Amygdala (tissue), 56 donors: ENCODE data around the gene IRAK2.

Experiments
- DNase-seq, 56 donors: peaks; one replicate each; lab custom pipeline; 2025; lab: John Stamatoyannopoulos, UW

IRAK2 gene

GRCh38 chr3:10215578-10216368, 51.1 kb downstream of the IRAK2 start:
- DNase-seq = no peak

GRCh38 chr3:10217359-10217758, 52.6 kb downstream of the IRAK2 start:
- no peak for DNase-seq

- DNase-seq = no peak
These were observed 55.0 kb downstream of the IRAK2 start for GRCh38 chr3:10219737-10220136.

DNA sequence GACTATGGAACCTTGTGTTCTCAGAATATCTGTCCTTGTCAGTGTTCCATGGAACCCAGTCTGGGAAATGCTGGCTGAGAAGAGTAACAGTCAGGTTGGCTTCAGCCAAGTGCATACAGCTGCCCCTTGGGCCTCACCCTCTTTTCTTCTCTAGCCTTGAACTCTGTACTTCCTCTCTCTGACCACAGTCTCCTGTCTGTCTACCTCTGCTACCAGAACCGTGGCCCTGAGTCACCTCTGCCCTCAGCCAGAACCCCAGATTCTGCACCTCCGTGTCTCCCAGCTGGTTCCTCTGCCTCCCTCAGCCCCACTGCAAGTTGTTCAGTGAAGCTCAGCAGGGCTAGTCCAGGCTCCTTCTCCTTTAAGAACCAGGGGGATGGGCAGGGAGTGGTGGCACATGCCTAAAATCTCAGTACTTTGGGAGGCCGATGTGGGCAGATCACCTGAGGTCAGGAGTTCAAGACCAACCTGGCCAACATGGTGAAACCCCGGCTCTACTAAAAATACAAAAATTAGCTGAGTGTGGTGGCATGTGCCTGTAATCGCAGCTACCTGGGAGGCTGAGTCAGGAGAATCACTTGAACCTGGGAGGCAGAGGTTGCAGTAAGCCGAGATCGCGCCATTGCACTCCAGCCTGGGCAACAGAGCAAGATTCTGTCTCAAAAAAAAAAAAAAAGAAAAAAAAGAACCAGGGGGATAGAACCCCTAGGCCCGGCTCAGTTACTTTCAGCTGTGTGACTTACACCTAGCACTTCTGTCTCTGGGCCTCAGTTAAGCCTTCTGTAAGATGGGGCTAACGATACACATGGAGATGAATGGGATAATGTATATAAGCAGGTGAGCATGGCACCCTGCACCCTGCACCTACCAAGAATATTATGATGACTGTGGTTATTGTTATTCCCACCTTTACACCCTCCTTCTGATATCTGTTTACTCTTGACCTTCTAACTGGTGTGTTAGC, 59.2 kb downstream of the IRAK2 start:
- no peak for DNase-seq

- DNase-seq = peak in 54 of 56 donors; percentile 6 to 86 (median 56)
These were observed 60.3 kb downstream of the IRAK2 start for GRCh38 chr3:10224794-10225665.

GRCh38 chr3:10226293-10226692, 61.6 kb downstream of the IRAK2 start:
- no peak for DNase-seq

DNA sequence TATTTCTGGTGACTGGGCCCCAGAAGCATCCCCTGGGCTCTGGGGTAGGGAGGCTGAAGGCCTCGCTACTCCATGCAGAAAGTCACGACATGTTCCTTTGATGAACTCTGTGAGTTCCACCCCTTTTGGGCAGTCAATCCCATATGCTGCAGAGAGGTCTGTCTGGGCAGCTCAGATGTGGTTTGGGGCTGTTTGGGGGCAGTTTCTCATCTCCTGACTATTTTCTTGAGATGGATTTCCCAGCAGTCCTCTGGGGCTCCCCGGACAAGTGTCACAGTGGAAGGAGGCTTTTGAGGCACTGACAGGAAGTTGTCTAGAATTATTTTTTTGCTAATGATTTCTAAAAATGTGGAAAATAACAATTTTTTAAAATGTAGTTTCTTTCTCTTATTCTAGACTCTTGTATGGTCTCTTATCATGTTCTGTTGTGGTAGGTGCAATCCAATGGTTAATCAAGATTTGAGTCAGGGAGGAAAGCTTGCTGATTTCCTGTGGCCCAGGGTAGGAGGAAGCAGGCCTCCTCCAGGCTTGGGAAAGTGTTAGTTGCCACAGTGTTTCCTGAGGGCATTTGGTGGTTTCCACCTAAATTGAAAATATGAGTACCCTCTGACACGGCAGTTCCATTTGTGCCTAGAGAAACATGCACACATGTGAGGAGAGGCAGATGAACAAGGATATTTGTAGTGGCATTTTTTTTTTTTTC, 63.7 kb downstream of the IRAK2 start:
- DNase-seq = no peak

DNA sequence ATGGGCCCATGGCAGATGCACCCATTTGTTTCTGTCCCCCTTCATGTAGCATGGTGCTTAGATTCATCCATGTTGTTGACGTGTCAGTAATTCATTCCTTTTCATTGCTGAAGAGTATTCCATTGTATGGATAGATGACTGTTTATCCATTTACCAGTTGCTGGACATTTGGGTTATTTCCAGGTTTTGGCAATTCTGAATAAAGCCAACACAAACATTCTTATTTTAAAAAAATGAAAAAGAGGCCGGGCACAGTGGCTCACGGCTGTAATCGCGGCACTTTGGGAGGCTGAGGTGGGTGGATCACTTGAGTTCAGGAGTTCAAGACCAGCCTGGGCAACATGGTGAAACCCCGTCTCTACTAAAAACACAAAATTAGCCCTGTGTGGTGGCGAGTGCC, 64.9 kb downstream of the IRAK2 start:
- no peak for DNase-seq

- DNase-seq = no peak
These were observed 67.4 kb downstream of the IRAK2 start for GRCh38 chr3:10232137-10232536.

DNA sequence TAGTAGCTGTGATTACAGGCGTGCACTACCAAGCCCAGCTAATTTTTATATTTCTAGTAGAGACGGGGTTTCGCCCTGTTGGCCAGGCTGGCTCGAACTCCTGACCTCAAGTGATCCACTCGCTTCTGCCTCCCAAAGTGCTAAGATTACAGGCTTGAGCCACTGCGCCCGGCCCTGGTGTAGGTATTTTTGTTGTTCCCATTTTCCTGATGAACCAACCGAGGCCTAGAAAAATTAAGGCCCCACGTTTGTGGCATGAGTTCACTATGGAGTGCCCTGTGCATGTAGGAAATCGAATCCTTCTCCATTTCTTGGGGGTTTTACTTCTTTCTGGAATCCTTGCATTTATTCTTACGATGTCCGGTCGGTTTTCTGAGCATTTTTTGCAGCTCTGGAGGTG, 69.3 kb downstream of the IRAK2 start:
- DNase-seq = no peak

- no peak for DNase-seq
These were observed 70.0 kb downstream of the IRAK2 start for GRCh38 chr3:10234526-10235230.

DNA sequence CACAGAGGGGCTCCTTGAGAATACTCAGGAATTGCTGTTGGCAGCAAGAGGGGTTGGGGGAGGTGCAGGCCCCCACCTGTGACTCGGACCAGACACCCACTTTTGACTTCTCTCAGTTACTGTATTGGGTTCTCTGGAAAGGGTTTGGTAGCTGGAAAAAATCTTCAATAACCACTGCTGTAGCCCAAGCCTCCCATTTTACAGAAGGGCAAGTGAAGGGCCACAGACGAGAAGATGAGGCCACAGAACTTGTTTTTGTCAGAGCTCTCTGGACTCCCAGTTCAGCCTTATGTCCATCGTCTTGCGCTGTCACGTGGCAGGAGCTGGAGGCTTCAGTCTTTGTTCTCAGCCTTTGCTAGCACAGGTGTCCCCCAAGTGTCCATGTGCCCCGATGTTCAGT, 70.8 kb downstream of the IRAK2 start:
- DNase-seq = no peak

DNA sequence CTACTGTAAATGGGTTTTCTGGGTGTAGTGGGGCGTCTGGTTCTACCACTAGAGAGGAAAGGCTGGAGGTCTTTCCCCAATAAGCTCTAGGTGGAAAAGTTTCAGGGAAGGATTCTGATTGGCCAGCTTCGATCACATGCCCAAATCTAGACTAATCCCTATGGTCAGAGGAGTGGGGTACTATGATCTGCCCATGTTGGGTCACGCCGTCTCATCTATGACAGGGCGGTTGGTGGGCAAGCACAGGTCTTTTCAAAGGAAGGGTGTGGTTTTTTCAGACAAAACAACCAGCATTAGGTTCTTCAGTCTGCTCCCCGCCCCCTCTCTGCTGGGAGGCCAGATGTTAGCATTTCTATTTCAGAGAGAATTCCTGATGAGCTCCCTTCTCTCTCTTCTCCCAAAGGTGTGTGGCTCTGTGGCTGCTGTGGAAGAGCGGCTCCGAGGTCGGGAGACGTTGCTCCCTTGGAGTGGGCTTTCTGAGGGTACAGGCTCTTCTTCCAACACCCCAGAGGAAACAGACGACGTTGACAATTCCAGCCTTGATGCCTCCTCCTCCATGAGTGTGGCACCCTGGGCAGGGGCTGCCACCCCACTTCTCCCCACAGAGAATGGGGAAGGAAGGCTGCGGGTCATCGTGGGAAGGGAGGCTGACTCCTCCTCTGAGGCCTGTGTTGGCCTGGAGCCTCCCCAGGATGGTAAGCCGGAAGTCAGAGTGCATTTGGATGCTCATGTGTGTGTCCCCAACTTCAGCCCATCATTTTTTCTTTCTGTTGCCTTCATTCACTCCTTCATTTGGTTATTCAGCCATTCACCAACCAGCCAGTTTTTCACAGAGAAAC, 73.8 kb downstream of the IRAK2 start:
- no peak for DNase-seq

GRCh38 chr3:10240799-10241198, 76.1 kb downstream of the IRAK2 start:
- DNase-seq = no peak

DNA sequence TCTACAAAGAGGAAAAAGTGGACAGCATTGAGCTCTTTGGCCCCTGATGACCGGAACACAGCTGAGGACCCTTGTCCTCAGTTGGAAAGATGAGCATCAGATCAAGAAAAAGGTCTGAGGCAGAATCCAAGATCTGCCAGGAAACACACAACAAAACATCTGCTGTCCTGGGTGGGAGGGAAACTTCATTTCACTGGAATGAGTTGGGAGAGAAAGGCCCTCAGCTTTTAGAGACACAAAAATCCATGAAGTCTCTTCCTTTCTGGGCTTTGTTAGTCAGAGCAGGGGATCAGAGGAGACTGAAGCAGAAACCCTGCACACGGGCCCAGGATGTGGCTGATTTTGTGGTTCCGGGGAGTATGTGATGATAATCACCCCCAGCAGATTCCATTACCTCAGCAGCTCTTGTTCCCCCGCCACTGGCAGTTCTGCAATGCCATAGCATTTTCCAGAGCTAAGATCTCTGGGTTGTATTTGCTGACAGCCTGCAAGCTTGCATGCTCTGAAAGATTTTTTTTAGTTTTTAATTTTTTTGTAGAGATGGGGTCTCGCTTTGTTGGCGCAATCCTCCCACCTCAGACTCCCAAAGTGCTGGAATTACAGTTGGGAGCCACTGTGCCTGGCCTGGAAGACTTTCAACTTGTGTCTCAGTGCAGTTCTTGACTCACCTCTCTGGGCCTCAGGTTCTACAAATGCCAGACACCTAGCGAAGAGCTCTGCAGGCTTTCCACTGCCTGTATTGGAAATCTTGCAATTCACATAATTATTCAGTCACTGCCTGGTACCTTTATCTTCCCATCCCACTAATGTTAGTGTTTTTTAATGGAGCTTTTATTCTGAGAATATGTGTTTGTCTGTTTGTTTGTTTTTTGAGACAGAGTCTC, 77.7 kb downstream of the IRAK2 start:
- DNase-seq = no peak

GRCh38 chr3:10244009-10244408, 79.3 kb downstream of the IRAK2 start:
- no peak for DNase-seq

DNA sequence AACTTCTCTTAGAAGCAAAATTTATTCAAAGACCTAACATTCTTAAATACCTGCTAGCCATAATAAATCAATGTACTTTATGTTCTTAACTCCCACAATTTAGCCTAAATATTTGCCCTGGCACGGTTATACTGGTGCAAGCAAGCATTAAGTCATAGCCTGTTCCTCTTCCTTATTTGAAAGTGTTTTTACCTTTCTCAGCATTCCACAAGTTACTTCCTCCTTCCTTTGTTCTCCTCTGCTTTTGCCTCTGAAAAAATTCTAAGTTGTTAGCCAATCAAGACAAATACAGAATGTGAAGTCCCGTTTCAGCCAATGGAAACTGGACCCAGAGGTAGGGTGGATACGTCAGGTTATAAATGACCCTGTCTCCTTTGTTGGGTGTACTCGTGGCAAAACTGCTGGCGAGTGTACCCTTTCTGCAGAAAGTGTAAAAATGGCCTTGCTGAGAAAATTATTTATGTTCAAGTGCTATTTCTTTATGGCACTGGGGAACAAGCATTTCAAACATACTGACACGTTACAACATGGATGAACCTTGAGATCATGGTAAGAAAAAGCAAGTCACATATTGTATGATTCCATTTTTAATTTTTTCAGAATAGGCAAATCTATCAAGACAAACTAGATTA, 80.5 kb downstream of the IRAK2 start:
- DNase-seq = no peak
